NCI-H2196 treated with DMSO at 0.1 percent for 48 hours (cell line): ENCODE data around the gene C10orf120.

ENCODE experiments used
- DNase-seq: peaks from one replicate; lab custom pipeline; 2025; ENCODE audit not compliant: unreplicated experiment; lab: John Stamatoyannopoulos, UW

The C10orf120 gene

DNA sequence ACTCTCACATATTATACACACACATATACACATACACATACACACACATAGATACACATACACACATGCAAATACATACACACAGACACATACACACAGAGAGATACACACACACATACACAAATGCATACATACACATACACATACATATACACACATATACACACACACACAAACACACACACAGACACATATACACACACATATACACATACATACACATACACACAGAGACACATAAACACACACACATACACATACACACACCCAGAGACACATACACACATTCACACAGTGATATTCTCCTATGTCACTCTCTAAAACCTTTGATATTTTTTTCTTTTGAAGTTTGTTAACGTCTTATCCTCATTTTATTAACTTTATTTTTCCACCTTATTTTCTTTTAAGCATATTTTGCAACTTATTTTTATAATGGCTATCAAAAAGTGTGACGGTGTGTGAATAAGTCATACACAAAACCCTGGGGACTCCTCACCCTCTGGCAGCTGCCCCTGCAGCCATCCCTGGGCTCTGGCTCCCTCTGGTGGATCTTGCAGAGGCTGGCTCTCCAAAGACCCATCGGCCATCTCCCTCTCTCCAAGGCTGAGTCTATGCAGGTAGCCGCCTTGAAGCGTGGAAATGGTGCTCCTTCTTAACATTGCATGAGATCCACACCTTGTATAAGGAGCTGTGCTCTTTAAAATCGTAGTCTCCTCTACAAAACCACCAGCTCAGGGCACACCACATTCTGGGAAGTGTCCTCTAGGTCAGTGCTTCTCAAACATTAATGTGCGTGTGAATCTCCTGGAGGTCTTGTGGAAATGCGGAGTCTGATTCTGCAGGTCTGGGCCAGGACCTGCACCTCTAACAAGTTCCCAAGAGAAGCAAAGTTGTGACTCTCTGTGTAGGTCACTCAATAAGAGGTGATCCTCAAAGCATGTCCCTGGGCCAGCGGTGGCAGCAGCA is 4.1 kb upstream of the C10orf120 start:
- DNase-seq: peak; percentile 23

DNA sequence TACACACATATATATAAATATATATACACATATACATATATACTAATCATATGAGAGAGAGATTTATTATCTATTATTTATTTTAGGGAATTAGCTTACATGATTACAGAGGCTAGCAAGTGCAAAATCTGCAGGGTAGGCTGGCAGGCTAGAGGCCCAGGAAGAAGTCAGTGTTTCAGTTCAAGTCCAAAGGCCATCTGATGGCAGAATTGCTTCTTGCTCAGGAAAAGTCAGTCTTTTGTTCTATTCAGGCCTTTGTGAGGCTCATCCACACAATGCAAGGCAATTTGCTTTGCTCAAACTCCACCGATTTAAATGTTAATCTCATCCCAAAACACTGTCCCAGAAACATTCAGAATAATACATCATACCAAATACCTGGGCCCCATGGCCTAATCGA is 2.6 kb upstream of the C10orf120 start:
- DNase-seq: no peak

DNA sequence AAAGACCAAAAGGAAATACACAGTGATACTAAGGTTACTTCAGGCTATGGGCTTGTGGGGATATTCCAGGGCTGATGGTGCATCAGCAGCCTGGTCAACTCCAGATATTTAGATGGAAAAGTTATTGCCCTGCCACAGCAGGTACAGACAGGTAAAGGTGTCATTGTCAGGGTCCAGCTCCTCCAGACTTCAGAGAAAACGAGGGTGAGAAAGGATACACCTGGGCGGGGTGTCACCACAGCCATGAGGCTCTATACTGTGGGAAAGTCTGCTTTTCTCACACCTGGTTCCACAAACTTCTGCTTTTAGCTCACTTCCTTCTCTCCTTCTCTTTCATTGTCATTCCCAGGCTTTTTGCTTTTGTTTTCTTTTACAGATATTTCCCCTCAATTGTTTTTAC is 2.0 kb upstream of the C10orf120 start:
- DNase-seq: no peak

DNA sequence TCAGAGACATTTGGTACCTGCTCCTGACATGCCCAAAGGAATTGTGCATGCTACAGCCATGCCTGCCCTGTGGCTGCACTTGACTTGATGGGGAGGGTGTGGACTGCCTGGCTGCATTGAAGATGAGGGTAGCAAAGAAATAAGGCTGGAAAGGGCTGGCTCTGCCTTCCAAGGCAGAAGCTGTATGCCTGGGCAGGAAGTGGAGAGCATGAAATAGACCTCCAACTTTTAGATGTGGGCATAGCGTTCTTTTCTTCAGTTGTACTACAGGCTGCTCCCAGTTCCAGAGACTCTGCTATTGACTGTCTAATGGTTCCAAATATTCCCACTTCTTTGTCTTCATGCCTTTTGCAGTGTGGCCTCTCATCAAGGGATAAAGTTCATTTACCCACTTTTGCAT is 3.0 kb downstream of the C10orf120 start:
- no peak for DNase-seq

DNA sequence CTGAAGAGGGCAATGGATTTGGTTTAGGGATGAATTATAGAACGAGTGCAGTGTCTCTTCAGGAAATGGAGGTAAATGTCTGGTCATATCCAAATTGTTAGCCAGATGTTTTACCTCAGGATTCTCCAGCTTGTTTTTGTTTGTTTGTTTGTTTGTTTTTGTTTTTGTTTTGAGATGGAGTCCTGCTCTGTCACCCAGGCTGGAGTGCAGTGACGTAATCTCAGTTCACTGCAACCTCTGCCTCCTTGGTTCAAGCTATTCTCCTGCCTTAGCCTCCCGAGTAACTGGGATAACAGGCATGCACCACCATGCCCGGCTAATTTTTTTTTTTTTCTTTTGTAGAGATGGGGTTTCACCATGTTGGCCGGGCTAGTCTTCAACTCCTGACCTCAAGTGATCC is 6.9 kb downstream of the C10orf120 start:
- DNase-seq: no peak

DNA sequence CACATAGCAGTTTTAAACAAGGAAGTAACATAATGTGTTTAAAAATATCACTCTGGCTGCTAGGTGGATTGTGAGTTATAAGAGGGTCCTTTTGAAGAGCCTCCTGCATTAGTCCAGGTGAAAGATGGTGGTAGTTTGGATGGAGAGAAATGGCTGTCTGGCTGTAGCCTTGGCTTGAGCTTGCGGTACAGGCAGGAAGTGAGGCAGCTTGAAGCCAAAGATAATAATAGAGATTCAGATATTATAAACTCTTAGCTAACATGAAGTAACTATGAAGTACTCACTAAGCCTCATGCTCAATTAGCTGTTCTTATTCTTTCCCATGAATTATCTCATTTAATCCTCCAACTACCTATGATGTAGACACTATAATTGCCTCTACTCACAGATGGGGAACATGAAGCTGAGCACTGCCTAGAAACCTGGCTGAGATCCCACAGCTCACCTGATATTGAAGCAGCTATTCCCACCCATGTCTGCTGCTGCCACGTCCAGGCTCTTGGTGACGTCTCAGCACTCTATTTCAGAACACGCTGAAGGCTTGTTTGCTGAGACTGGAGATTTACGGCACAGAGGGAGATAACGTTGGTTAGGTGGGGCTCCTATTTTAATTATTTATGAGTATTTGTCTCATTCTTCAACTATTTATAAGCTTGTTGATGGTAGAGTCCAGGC is 10.4 kb downstream of the C10orf120 start:
- no peak for DNase-seq

DNA sequence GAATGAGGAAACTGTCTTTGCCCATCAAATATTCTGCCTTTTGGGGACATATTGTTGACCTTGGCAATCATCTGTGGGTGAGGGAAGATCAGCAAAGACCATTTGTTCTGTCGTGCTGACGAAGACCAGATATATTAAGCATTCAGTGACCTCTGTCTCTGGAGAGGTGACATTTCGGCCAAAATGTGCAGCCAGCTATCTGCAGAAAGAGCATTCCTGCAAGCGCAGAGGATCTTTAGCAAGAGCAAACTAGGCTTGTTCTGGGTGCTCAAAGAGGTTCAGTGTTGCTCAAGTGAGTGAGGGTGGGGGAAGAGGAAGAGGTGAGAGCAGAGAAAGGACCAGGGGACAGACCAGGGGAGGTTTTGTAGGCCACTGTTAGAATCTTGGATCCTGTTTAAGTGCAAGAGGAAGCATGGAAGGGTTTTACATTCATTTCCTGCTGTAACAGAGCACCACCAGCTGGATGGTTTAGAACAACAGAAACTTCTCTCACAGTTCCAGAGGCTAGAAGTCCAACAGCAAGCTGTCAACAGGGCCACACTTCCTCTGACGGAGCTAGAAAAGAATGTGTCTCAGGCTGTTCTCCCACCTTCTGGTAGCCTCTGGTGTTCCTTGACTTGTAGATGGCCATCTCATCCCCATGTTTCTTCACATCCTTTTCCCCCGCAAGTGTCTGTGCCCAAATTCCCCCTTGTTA is 11.2 kb downstream of the C10orf120 start:
- no peak for DNase-seq

DNA sequence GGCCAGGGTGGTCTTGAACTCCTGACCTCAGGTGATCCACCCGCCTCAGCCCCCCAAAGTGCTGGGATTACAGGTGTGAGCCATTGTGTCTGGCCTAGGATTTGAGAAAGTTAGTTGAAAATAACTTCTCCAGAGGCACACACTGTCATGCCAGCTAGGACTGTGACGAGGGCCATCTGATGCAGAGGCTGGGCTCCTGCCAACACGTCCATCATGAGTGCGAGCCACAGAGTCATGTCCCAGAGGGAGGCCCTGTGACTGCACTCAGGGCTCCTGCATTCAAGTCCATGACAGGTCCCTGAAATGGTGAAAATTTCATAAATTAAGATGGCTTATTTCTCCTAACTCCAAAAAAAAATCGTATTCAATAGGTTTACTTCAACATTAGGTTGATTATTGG is 17.1 kb downstream of the C10orf120 start:
- no peak for DNase-seq

DNA sequence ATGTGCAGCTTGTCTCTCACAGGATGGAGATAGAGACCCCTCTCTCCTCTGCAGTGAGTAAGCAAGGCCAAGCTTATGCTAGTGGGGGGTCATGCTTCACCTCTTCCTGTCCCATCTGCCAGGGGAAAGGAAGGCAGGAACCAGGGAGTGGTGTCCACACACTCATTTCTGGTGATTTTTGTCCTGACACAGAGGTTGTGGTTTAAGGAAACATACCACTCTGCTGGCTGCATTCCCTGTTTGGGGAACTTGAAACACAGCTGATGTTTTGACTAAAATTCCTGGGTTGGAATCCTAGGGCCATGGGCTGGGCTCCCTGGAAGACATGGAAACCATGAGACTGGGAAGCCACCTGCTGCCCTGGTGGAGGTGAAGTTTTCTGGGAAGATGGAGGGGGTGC is 21.4 kb downstream of the C10orf120 start:
- no peak for DNase-seq

DNA sequence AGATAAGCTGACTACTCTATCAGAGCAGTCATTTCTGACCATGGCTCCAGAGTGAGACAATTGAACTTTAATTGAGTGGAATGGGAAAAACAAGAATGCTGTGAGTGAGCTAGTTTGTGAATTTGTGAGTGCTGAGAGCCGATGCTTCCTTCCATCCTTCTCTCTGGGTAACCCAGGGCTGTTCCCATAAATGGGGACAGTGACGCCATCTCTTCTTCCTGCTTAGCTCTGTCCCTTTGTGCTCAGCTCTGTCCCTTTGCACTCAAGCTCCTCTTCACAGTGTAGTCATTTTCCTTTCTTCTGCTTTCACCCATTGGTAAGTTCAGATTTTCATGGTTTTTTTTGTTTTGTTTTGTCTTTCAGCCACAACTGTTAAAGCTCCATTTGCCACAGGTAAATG is 24.4 kb downstream of the C10orf120 start:
- DNase-seq: no peak

DNA sequence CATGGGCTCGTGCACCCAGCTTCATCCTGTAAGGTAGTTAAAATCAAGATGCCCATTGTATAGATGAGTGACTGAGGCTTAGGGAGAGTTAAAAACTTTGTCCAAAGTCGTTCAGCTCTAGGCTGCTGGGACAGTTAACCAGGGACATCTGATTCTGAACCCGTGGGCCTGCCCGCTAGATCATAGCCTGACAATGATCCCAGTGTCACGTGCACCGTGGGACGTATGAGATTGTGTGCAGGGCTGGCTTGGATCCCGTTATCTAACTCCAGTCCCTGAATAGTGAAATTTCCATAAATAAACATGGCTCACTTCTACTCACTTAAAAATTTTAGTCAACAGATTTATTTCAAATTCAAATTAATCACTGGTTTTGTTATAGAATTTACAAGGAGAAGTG is 24.9 kb downstream of the C10orf120 start:
- no peak for DNase-seq

DNA sequence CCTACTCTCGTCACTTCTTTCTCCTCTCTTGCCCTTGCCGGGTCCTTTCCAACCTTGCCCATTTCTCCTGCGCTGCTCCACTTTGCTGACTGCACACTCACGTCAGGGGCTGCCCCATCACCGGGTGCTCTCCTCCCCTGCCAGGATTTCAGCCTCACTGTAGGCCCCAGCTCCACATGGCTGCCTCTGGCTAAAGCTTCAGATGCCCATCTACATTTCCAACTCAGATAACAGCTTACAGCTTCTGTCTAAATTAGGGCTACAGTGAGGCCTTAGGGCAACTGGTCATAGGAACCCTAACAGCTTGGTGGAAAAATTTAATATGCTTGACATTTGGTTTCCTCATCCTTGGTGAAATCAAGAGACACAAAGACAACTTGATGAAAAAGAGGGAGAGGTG is 25.9 kb downstream of the C10orf120 start:
- DNase-seq: no peak

DNA sequence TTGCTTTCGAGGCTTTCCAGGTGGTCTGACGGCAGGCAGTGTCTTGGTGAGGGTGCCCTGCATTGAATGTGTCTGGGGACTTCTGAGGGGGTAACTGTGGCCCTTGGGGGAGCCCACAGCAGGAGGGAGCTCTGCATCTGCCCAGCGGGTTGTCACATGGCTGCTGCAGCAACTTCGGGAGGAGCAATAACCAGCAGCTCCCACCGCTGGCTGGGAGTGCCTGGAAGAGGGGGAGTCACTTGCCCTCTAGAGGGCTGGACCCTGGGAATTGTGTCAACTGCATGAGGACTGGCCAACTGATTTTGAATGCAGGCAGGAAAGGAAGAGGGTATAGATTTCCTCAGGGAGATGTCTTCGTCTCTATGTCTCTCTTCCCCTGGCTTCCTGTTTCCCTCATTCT is 26.4 kb downstream of the C10orf120 start:
- no peak for DNase-seq

DNA sequence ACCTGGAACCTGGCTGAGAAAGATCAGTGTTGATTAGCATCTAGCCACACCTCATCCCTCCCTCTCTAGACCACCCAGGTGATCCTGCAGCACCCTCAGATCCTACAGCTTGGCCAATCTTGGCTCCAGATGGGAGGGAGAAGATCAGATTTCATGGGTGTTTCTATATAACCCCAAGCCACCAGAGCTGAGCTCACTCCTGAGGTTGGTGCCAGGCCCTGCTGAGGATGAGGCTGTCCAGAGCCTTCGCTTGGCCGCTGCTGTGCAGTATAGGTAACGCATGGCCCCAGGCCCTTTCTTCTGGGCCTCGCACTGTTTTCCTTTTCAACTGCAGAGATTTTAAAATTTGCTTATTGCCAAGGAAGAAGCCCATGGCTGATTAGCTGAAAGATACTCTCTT is 27.0 kb downstream of the C10orf120 start:
- DNase-seq: no peak

DNA sequence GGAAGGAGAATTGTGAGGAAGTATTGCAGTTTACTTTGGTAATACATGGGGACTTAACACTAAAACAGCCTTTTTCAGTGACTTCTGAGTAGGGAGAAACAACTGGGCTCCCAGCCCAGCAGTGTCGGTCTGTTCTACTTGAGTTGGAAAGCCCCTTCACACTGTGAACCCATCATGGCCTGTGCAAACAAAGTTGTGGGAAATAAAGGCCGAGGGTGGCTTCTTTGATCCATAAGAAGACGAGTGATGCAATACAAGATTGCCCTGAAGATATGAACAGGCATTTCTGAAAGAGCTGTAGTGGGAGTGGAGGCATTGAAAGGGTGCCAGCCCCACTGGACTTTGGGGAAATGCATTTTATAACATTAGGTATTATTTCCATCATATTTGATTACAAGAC is 28.3 kb downstream of the C10orf120 start:
- no peak for DNase-seq

DNA sequence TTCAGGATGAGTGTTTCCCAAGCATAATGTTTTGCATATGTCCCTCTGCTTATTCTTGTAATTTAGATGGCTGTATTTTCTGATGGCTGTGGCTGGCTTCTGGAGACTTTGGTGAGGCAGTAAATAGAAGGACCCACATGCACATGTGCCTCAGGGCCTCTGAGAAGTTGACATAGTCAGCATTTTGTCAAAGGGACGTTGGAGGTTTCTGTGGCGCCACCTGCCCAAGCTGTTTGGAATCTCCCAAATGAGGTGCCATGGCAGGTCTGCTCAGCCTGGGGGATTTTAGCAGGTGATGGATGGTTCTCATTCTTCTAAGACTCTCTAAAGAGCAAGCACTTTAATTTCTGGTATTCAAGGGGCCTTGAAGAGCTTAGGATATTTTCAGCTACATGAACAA is 29.8 kb downstream of the C10orf120 start:
- no peak for DNase-seq

DNA sequence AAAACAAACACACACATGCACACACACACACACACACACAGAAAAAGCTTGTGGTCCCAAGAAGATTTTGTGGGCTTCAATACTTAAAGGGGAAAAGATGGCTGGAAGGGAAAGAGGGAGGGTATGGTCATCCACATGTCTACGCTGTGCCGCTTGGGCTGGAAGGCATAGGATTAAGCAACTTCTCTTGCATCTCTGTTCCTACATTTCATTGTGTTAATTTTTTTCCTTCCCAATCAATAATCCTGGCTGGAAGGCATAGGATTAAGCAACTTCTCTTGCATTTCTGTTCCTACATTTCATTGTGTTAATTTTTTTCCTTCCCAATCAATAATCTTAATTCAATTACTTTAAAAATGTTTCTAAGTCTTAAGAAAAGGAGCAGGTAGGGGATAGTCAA is 30.6 kb downstream of the C10orf120 start:
- no peak for DNase-seq

DNA sequence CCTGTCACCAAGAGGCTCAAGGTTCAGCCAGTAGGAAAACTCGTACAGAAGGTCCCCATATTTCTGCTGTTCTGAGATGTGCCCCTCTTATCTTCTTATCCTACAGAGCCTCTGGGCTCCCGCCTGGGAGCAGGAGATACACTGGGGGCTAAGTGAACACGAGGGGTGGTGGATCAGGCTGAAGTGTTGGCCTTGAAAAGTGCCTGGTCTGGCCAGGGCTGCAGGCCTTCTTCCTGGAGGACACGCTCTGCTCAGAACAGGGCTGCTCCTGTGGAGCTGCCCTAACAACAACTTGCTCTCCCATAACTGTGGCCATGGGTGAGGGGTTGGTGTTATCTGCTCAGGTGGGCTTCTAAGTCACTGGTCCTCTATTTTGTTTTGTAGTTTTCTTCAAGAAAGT is 33.7 kb downstream of the C10orf120 start:
- no peak for DNase-seq

DNA sequence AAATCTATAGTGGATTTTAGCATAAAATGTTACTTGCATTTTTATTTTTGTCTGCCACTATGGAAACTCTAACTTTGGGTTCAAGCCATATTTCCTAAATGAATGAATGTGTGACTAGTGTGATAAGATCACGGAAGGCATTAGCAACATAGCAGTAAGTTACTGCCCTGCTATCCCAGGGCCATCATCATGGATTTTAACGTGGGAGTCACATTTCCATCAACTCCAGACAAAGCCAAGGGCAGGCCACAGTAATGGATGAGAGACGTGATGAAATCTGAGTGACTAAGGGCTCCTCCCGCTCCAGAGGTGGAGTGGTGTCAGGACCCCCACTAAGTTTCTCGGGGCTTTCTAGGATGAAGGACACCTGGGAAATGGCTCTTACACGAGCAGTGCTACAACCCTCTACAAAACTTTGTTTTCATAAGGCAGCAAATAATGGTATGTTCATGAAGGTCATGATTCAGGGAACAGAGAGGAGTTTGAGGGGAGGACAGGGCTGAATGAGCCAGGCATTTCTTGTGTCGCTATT is 34.3 kb downstream of the C10orf120 start:
- DNase-seq: no peak

DNA sequence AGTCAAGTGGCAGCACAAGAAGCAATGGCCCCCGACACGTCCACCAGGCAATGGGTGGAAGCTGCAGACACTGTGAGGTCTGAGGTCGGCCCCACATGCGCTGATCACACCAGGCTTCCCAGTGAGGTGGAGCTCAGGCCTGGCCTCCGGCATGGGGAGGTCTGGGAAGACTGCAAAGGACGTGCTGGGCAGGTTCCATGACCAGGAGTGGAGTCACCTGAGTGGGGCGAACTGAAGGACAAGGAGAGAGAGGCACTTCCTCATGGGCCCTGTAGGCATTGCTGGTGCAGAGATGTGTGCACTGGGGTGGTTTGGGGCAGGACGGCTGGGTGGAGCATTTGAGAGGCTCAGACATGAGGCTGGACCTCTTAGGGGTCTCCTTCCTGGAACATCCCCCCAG is 35.1 kb downstream of the C10orf120 start:
- DNase-seq: no peak

DNA sequence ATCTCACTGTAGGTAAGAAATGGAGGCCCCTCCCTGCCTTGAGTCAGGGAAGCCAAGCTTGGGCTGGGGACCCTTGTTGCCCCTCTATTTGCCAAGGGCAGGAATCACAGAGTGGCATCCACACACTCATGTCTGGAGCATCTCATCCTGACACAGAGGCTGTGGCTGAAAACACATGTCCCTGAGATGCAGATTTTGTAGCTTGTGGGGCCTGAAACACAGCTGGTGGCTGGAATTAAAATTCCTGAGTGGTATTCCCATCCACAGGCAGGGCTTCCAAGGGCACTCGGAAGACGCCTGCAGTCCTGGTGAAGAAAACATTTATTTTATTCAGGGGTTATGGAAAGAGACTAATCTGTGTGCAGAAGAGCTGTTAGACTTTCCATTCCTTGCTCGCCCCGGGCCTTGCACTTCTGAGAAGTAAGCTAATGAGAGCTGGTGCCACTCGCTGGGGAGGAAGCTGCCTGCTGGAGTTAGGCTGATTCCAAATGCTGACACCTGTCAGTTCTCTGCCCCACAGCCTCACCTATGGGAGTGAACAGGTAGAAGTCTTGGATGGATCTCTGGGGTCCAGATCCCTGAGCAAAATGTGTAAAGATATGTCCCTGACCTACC is 36.0 kb downstream of the C10orf120 start:
- DNase-seq: no peak
